ENCODE measurements around the gene GLI3.
A peak's percentile ranks its signal among the peaks of the same experiment; 100 is the strongest.

GLI3 gene

GRCh38 chr7:42033480-42033879 is 203.5 kb downstream of the GLI3 start:
- no peak for DNase-seq (ENCODE audit: low spot score)

- no peak for DNase-seq (ENCODE audit: low spot score)
Observed at GRCh38 chr7:42029405-42029804, 207.6 kb downstream of the GLI3 start.

- no peak for DNase-seq (ENCODE audit: low spot score)
Observed at GRCh38 chr7:42027521-42027920, 209.5 kb downstream of the GLI3 start.

- DNase-seq (ENCODE audit: low spot score), result no peak
Observed at GRCh38 chr7:42026622-42027197, 210.3 kb downstream of the GLI3 start.

- DNase-seq (ENCODE audit: low spot score), result no peak
Observed at GRCh38 chr7:42025635-42026375, 211.2 kb downstream of the GLI3 start.

GRCh38 chr7:42024537-42024936 is 212.5 kb downstream of the GLI3 start:
- no peak for DNase-seq (ENCODE audit: low spot score)

GRCh38 chr7:42023262-42023661 is 213.7 kb downstream of the GLI3 start:
- no peak for DNase-seq (ENCODE audit: low spot score)

GRCh38 chr7:42022791-42023190 is 214.2 kb downstream of the GLI3 start:
- no peak for DNase-seq (ENCODE audit: low spot score)

GRCh38 chr7:42022056-42022455 is 215.0 kb downstream of the GLI3 start:
- DNase-seq (ENCODE audit: low spot score), result no peak

GRCh38 chr7:42021631-42022030 is 215.4 kb downstream of the GLI3 start:
- DNase-seq (ENCODE audit: low spot score), result no peak

- no peak for DNase-seq (ENCODE audit: low spot score)
Observed at GRCh38 chr7:42020061-42020460, 216.9 kb downstream of the GLI3 start.

GRCh38 chr7:42017349-42017986 is 219.5 kb downstream of the GLI3 start:
- no peak for DNase-seq (ENCODE audit: low spot score)

GRCh38 chr7:42016517-42016916 is 220.5 kb downstream of the GLI3 start:
- DNase-seq (ENCODE audit: low spot score), result no peak

GRCh38 chr7:42014625-42015618 is 222.1 kb downstream of the GLI3 start:
- DNase-seq (ENCODE audit: low spot score), result peak; percentile 65

GRCh38 chr7:42012786-42013360 is 224.1 kb downstream of the GLI3 start:
- no peak for DNase-seq (ENCODE audit: low spot score)

- no peak for DNase-seq (ENCODE audit: low spot score)
Observed at GRCh38 chr7:42012313-42012712, 224.7 kb downstream of the GLI3 start.

- no peak for DNase-seq (ENCODE audit: low spot score)
Observed at GRCh38 chr7:42011846-42012245, 225.2 kb downstream of the GLI3 start.

GRCh38 chr7:42010751-42011150 is 226.3 kb downstream of the GLI3 start:
- no peak for DNase-seq (ENCODE audit: low spot score)

GRCh38 chr7:42006801-42007513 is 230.1 kb downstream of the GLI3 start:
- DNase-seq (ENCODE audit: low spot score), result no peak

GRCh38 chr7:42002654-42003053 is 234.4 kb downstream of the GLI3 start:
- DNase-seq (ENCODE audit: low spot score), result no peak

GRCh38 chr7:41999736-42000283 is 237.2 kb downstream of the GLI3 start:
- DNase-seq (ENCODE audit: low spot score), result no peak

Data from iPS-NIHi11 (cell line).